CD4-positive, alpha-beta T cell treated with Interleukin-1 beta for 1 hour (primary cell): ENCODE data around the gene ASAP3.
"Not testable (repeated sequence)": the region's sequence is repeated elsewhere in the genome, so short reads cannot be mapped to it uniquely, and the experiment has no call there.

Experiments
- DNase-seq, 2 donors: peaks; one replicate each; pipeline ENCODE4 v3.0.0-alpha.2; 2020 to 2022

ASAP3 gene

DNA sequence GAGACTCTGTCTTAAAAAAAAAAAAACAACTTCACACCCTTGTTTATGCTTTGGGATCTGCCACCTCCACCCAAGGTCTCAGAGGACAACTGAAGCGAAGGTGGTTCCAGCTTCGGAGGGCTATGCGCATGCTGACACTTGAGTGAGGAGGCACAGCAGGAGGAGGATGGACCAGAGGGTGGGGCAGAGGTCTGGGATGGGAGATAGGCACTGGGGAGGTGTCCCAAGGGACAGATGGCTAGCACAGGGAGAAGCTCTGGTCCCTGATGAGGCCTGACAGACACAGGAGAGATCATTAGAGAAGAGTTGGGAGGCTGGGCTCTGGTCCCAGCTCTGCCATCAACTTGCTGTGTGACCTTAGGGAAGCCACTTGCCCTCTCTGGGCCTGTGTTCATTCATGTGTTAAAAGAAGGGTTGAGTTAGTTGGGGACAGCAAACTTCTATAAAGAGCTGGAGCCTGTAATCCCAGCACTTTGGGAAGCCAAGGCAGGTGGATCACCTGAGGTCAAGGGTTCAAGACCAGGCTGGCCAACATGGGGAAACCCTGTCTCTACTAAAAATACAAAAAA is 30.2 kb upstream of the ASAP3 start:
- no peak for DNase-seq

- DNase-seq = no peak
Observed at GRCh38 chr1:23509896-23510295, 25.9 kb upstream of the ASAP3 start.

DNA sequence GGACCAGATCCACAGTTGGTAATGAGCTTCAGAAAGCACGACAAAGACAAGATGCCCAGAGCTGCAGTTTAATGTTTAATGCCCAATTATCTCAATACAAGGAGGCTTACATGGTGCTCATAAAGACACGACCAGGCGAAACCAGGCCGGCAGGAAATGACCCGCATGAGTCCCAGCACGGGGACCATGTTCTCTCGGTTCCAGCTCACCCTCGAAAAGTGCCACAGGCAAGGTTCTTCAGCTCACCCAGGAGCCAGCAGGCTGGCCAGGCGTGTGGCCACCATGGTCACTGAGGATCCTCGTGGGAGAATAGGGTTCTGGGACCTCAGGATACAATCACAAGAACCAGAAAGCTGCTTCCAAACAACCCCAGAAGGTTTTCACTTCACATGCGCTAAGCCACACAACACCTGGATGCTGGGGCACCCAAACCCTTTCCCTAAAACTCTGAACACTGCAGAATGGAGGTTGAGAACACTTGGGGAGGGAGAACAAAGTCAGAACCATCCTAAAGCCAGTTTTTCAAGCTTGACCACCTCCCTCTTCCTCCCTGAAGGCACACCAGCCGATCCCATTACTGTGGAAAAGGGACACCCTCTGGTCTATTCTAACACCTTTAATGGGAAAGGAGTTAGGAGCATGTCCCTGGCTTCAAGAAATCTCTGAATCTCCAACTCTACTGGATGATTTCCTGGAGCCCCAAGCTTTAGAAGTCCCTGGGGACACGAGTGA is 22.6 kb upstream of the ASAP3 start:
- no peak for DNase-seq

DNA sequence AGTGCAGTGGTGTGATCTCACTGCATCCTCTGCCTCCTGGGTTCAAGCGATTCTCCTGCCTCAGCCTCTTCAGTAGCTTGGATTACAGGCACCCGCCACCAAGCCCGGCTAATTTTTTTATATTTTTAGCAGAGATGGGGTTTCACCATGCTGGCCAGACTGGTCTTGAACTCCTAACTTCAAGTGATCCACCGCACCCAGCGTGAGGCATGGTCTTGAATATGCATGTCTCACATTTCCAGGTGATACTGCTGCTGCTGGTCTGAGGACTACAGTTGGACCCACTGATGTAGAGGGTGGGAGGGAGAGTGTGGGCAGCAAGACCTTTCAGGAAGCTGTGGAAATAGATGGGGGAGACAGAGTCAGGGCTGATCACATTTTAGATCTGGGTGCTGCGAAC is 21.9 kb upstream of the ASAP3 start:
- no peak for DNase-seq

DNA sequence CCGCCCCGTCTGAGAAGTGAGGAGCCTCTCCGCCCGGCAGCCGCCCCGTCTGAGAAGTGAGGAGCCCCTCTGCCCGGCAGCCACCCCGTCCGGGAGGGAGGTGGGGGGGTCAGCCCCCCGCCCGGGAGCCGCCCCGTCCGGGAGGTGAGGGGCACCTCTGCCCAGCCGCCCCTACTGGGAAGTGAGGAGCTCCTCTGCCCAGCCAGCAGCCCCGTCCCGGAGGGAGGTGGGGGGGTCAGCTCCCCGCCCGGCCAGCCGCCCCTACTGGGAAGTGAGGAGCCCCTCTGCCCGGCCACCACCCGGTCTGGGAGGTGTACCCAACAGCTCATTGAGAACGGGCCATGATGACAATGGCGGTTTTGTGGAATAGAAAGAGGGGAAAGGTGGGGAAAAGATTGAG is 20.2 kb upstream of the ASAP3 start:
- DNase-seq = not testable (repeated sequence)

- no peak for DNase-seq
Observed at GRCh38 chr1:23502951-23503350, 19.0 kb upstream of the ASAP3 start.

GRCh38 chr1:23500466-23500865 is 16.5 kb upstream of the ASAP3 start:
- DNase-seq = no peak

GRCh38 chr1:23497777-23498439 is 13.9 kb upstream of the ASAP3 start:
- DNase-seq = peak in 1 of 2 donors; percentile 16

GRCh38 chr1:23496490-23497181 is 12.7 kb upstream of the ASAP3 start:
- DNase-seq = no peak

DNA sequence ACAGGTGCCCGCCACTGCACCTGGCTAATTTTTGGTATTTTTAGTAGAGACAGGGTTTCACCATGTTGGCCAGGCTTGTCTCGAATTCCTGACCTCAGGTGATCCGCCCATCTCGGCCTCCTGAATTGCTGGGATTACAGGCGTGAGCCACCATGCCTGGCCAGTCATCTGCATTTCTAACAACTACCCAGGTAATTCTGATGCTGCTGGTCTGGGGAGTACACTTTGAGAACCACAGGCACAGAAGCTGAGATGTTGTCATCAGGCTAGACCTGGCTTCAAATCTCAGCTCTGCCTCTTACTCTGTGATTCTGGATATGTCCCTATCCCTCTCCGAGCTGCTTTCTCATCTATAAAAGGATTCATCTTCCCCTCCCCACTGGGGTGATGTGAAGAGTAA is 10.9 kb upstream of the ASAP3 start:
- not testable (repeated sequence) for DNase-seq

DNA sequence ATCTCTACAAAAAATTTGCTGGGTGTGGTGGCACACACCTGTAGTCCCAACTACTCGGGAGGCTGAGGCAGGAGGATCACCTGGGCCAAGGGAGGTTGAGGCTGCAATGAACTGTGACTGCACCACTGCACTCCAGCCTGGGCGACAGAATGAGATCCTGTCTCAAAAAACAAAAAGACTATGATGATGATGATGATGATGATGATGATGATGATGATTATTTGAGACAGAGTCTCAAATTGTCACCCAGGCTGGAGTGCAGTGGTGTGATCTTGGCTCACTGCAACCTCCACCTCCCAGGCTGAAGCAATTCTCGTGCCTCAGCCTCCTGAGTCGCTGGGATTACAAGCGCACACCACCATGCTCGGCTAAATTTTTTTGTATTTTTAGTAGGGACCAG is 8.8 kb upstream of the ASAP3 start:
- not testable (repeated sequence) for DNase-seq

DNA sequence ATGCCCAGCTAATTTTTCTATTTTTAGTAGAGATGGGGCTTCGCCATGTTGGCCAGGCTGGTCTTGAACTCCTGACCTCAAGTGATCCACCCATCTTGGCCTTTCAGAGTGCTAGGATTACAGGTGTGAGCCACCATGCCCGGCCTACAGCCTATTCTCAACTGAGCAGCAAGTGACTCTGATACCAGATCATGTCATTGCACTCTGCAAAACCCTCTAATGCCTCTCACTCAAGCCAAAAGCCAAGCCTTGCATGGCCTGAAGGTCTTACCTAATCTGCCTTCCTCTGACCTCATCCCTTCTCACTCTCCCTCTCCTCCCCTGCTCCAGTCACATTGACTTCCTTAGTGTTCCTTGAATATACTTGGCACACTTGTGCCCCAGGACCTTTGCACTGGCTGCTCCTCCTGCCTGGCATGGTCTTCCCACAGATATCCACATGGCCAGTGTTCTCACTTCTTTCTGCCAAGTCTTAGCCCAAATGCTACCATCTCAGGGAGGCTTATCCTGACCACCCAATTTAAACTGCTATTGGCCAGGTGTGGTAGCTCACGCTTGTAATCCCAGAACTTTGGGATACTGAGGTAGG is 8.2 kb upstream of the ASAP3 start:
- no peak for DNase-seq

GRCh38 chr1:23489842-23490241 is 5.9 kb upstream of the ASAP3 start:
- DNase-seq = no peak

DNA sequence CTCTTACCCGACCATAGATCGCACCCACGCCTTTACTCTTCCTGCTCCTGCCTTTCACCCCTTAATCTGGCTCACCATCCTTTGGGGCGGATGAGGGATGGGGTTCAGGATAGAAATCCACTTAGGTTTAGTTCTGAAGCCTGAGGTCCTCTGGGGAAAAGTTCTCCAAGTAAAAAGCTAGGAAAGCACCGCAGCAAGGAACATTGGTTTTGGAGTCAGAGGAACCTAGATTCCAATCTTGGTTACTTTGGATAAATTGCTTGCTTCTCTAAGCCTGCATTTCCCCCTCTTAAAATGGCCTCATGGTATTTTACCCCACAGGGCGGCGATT is 988 bp upstream of the ASAP3 start:
- no peak for DNase-seq

DNA sequence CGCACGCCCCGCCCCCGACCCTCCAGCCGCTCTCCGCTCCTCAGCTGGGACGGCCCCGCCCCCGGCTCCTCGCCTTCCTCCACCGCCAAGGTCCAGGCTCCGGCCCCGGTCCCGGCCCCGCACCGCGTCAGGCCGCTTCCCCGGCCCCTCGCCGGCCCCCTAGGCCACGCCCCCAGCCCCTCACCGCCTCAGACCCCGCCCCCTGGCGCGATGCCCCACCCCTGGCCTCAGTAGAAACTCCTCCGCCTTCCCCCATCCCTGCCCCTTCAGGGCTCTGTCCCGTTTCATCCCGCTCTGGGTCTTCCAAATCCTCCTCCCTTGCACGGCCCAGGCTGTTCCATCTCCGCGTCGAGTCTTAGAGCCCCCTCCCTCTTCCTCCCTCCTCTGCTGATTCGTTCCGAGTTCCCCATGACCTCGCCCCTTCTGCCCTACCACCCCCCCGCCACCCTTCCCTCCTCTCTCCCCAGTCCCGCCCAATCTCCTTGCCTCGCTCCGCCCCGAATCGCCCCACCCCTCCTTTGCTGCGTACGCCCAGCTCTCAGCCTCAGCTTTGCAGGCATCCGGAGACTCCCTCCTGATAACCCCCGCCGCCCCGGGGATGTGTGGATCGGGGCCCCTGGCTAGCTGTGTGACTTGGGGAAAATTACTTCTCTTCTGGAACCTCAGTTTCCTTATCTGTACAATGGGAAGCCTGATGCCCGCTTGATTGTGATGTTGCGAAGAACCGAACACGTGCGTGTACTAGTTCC is 448 bp upstream of the ASAP3 start:
- DNase-seq = peak; percentile 92

- DNase-seq = no peak
Observed at GRCh38 chr1:23481904-23482303, 2.1 kb downstream of the ASAP3 start.

- DNase-seq = no peak
Observed at GRCh38 chr1:23481026-23481597, 2.9 kb downstream of the ASAP3 start.

GRCh38 chr1:23480187-23481025 is 3.6 kb downstream of the ASAP3 start:
- DNase-seq = no peak

DNA sequence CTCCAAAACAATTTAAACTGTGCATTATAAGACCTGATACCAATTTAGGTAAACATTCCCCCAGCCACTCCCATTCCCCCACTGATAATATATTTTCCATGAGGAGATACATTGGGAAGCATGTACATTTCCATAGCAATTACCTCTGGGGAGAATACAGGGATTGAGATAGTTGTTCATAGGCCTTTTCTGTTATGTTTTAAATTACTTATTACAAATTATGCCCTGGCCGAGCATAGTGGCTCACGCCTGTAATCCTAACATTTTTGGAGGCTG is 4.4 kb downstream of the ASAP3 start:
- no peak for DNase-seq

GRCh38 chr1:23478896-23479665 is 4.9 kb downstream of the ASAP3 start:
- DNase-seq = no peak
